ENCODE measurements around the gene ASPSCR1. TPM values are rescaled to one million over a fixed set of nuclear protein-coding genes. Genes with fewer than 3 reads are reported as not detected.
A peak's percentile ranks its signal among the peaks of the same experiment; 100 is the strongest.

ASPSCR1 gene
- total and polyA plus RNA-seq, 2 of the 13 experiments (the other 11 are each of a cell fraction or from before 2014, with no cell fraction given): 274 to 314 TPM

DNA sequence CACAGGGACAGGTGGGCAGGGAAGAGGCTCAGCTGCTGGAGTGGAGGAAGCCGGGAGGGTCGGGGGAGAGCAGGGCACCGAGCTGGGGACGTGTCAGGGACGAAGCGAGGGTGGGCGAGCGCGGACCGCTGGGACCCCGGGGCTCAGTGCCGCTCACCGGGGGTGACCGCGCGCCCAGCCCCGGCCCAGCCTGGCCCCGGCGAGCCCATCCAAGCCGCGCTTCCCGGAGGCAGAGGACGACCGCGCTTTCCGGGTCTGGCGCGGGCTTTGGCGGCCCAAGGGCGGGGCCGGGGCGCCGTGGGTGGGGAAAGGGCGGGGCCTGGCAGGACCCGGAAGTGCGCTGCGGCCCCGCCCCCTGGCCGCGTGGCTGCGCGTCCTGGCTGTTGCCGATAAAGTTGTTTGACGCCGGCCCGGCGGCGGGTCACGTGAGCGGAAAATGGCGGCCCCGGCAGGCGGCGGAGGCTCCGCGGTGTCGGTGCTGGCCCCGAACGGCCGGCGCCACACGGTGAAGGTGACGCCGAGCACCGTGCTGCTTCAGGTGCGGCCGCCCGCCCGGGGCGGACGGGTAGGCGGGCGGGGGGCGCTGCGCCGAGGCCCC lies at the start of gene ASPSCR1 (continued):
- TF ChIP-seq, protein P1, sequence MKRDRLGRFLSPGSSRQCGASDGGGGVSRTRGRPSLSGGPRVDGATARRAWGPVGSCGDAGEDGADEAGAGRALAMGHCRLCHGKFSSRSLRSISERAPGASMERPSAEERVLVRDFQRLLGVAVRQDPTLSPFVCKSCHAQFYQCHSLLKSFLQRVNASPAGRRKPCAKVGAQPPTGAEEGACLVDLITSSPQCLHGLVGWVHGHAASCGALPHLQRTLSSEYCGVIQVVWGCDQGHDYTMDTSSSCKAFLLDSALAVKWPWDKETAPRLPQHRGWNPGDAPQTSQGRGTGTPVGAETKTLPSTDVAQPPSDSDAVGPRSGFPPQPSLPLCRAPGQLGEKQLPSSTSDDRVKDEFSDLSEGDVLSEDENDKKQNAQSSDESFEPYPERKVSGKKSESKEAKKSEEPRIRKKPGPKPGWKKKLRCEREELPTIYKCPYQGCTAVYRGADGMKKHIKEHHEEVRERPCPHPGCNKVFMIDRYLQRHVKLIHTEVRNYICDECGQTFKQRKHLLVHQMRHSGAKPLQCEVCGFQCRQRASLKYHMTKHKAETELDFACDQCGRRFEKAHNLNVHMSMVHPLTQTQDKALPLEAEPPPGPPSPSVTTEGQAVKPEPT (CRISPR knock-in tag; IDR thresholded peaks at IDR 0.05; ENCODE audit: low read depth): no peak
- TF ChIP-seq GABPA (IDR thresholded peaks at IDR 0.05; ENCODE audit: low read depth, low read length): peak; percentile 60
- TF ChIP-seq GABPA (CRISPR knock-in tag; IDR thresholded peaks at IDR 0.05; ENCODE audit: low read depth): peak; percentile 68
- no peak for TF ChIP-seq ZC3H4 (CRISPR knock-in tag; IDR thresholded peaks at IDR 0.05; ENCODE audit: borderline replicate concordance)
- no peak for TF ChIP-seq ZBTB21 (CRISPR knock-in tag; IDR thresholded peaks at IDR 0.05)

DNA sequence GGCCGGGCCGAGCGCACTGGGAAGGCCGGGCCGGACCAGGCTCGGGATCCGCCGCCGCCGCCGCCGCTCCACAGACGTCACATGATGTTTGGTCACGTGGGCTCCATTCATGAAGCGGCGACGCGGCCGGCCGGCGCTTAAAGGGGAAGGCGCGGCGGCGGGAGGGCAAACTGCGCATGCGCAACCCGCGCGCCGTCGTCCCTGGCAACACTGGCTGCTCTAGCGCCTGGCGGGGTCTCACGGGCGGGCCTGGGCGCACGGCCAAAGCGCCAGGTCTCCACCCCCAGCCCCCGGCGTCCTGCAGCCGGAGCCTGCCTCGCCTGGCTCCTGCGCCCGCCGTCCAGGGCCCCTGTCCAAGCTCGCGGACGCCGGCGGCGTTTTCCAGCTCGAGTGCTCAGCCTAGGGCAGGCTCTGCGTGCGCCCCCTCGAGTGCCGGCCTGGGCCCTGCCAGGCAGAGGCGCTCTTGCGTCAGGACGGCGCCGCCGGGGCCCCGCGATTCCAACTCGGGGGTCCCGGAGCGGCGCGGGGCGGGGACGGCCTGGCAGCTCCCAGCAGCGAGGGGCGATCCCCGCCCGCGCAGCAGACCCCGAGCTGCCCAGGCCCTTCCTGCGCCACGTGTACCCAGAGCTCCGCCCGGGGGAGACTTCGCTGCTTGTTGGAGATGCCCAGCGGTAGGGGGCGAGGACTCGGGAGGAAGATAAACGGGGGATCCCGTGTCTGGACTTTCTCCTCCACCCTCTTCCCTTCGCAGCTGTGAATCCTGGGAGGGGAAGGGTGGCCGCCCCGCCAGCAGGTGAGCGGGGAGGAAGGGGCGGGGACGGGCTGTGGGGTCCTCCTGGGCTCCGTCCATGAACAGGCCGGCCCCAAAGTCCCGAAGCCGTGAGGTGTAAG lies 49.5 kb upstream of the ASPSCR1 start, which contains the start of gene MAFG:
Gene MAFG (minus strand): TSS at position 83 of the 891 bp plus-strand sequence. CDS start 4,550 bp downstream, outside the sequence.
- ChIA-PET CTCF (ENCODE audit: low intra/inter-chr PET ratio, low total read pairs) (interaction anchor here (1.0 kb wide), 1 partner anchor 93 kb away, joined by 3 read pairs; no protein-coding TSS in a partner anchor), POLR2A (interaction anchor here (0.6 to 6.1 kb wide), 25 partner anchors 10 to 225 kb away, joined by 3 to 71 read pairs (median 5); partner anchors contain the start of genes CENPX, DCXR, LRRC45 and MCRIP1)
- no TSS peak for BruUV-seq (replicated peaks)
- WGBS (ENCODE audit: low lambda C conversion rate): under 1% methylated on average over 51 of the region's 98 CpGs
- Histone ChIP-seq H3K4me3 (replicated peaks in 1 of 3; ENCODE audit: insufficient read depth in 1 of 3, low read depth in 2 of 3, low read length in 3 of 3) (peak within 1 kb of the TSS; percentile 79 to 94 (median 91)), H3K27me3 (ENCODE audit: control insufficient read depth in 1 of 2, insufficient read depth in 2 of 2, low read length in 2 of 2) (no peaks in the 10 kb centered on the region), H3K27ac (ENCODE audit: extremely low read length, insufficient read depth, low read length) (peak within 1 kb of the TSS; percentile 92), H3K9me3 (ENCODE audit: low read length) (no peaks in the 10 kb centered on the region), H4K20me1 (ENCODE audit: insufficient read depth, low read length) (peaks cover 28% of the 10 kb centered on the region), H3K79me2 (ENCODE audit: insufficient read depth, low read length) (peaks cover 45% of the 10 kb centered on the region), H2AFZ (ENCODE audit: low read length) (no peak within 1 kb of the TSS), H3K36me3 (replicated peaks in 1 of 2; ENCODE audit: control insufficient read depth in 1 of 2, insufficient read depth in 2 of 2, low read length in 2 of 2) (peaks cover 0 to 1% of the 10 kb centered on the region in 2 experiments; a peak in 3 of 5 replicates), H3K4me1 (ENCODE audit: insufficient read depth, low read length) (peaks cover 64% of the 10 kb centered on the region), H3K4me2 (ENCODE audit: low read depth, low read length) (peak within 1 kb of the TSS; percentile 94), H3K9ac (ENCODE audit: insufficient read depth, low read depth, low read length) (peak within 1 kb of the TSS; percentile 91)
- in situ Hi-C loops (cut with HindIII; ENCODE audit: extremely low pct_ligation_motif_present, low pct_unique_long_range_greater_than_20kb): no loop called here
- intact Hi-C loops (cut with micrococcal nuclease; ENCODE audit: unreplicated experiment): loop anchor here (2.0 kb wide), 1 partner anchor 17 kb away; the partner anchor contains the start of gene PCYT2
- ATAC-seq (peak; percentile 46), DNase-seq (ENCODE audit: low spot score) (peak; percentile 94), FAIRE-seq (no peak)
- TF ChIP-seq HOXD1 (CRISPR knock-in tag; IDR thresholded peaks at IDR 0.05) (no peak; the same call in none of the 2 replicates), SMARCE1 (IDR thresholded peaks at IDR 0.05; ENCODE audit: borderline replicate concordance) (no peak), ZNF34 (CRISPR knock-in tag; IDR thresholded peaks at IDR 0.05; ENCODE audit: borderline replicate concordance) (peak; percentile 65; the same call in 1 of the 2 replicates), CREB1 (IDR thresholded peaks at IDR 0.05) (peak; percentile 83), CREB1 (CRISPR knock-in tag; IDR thresholded peaks at IDR 0.05) (no peak), SMC3 (IDR thresholded peaks at IDR 0.05; ENCODE audit: low read length) (no peak), PCBP2 (optimal IDR thresholded peaks at IDR 0.05; ENCODE audit: low read depth, low read length, poor library complexity, severe bottlenecking) (no peak), HHEX (CRISPR knock-in tag; IDR thresholded peaks at IDR 0.05) (no peak), NR2C2 (CRISPR knock-in tag; IDR thresholded peaks at IDR 0.05; ENCODE audit: borderline replicate concordance) (peak; percentile 66; the same call in 1 of the 2 replicates), PAF1 (CRISPR knock-in tag; IDR thresholded peaks at IDR 0.05) (no peak)
- TF ChIP-seq, protein P2, sequence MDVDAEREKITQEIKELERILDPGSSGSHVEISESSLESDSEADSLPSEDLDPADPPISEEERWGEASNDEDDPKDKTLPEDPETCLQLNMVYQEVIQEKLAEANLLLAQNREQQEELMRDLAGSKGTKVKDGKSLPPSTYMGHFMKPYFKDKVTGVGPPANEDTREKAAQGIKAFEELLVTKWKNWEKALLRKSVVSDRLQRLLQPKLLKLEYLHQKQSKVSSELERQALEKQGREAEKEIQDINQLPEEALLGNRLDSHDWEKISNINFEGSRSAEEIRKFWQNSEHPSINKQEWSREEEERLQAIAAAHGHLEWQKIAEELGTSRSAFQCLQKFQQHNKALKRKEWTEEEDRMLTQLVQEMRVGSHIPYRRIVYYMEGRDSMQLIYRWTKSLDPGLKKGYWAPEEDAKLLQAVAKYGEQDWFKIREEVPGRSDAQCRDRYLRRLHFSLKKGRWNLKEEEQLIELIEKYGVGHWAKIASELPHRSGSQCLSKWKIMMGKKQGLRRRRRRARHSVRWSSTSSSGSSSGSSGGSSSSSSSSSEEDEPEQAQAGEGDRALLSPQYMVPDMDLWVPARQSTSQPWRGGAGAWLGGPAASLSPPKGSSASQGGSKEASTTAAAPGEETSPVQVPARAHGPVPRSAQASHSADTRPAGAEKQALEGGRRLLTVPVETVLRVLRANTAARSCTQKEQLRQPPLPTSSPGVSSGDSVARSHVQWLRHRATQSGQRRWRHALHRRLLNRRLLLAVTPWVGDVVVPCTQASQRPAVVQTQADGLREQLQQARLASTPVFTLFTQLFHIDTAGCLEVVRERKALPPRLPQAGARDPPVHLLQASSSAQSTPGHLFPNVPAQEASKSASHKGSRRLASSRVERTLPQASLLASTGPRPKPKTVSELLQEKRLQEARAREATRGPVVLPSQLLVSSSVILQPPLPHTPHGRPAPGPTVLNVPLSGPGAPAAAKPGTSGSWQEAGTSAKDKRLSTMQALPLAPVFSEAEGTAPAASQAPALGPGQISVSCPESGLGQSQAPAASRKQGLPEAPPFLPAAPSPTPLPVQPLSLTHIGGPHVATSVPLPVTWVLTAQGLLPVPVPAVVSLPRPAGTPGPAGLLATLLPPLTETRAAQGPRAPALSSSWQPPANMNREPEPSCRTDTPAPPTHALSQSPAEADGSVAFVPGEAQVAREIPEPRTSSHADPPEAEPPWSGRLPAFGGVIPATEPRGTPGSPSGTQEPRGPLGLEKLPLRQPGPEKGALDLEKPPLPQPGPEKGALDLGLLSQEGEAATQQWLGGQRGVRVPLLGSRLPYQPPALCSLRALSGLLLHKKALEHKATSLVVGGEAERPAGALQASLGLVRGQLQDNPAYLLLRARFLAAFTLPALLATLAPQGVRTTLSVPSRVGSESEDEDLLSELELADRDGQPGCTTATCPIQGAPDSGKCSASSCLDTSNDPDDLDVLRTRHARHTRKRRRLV (CRISPR knock-in tag; IDR thresholded peaks at IDR 0.05): no peak
